HEK293T (cell line): ENCODE measurements around the gene KRT6A.

Source experiments
- ARNT ChIP-seq: fragments of 450-650 bp; IDR thresholded peaks from 2 replicates; pipeline ENCODE4 v1.6.1; 2017; ENCODE audit warnings: mild to moderate bottlenecking
- BHLHE40 ChIP-seq: fragments of 450-650 bp; IDR thresholded peaks from 2 replicates; pipeline ENCODE4 v1.6.1; 2016; ENCODE audit warnings: mild to moderate bottlenecking, moderate library complexity, borderline replicate concordance
- CTBP1 ChIP-seq: fragments of 450-650 bp; IDR thresholded peaks from 2 replicates; pipeline ENCODE4 v1.6.1; 2016; ENCODE audit warnings: borderline replicate concordance
- ELF4 ChIP-seq: fragments of 450-650 bp; IDR thresholded peaks from 2 replicates; pipeline ENCODE4 v1.6.1; 2017; ENCODE audit warnings: antibody characterized with exemption
- FOXA1 ChIP-seq: fragments of 450-650 bp; IDR thresholded peaks from 2 replicates; pipeline ENCODE4 v1.6.1; 2016; ENCODE audit warnings: mild to moderate bottlenecking
- FOXK2 ChIP-seq: fragments of 450-650 bp; IDR thresholded peaks from 2 replicates; pipeline ENCODE4 v1.6.1; 2016; ENCODE audit warnings: mild to moderate bottlenecking
- FOXM1 ChIP-seq: fragments of 450-650 bp; IDR thresholded peaks from 2 replicates; pipeline ENCODE4 v1.6.1; 2017; ENCODE audit warnings: mild to moderate bottlenecking, borderline replicate concordance
- SP1 ChIP-seq: fragments of 450-650 bp; IDR thresholded peaks from 2 replicates; pipeline ENCODE4 v1.6.1; 2017
- SUZ12 ChIP-seq: fragments of 450-650 bp; IDR thresholded peaks from 2 replicates; pipeline ENCODE4 v1.6.1; 2016; ENCODE audit warnings: mild to moderate bottlenecking
- ZNF384 ChIP-seq: fragments of 450-650 bp; IDR thresholded peaks from 2 replicates; pipeline ENCODE4 v1.6.1; 2016

- TF ChIP-seq SP1 (no peak), ARNT (no peak), ELF4 (no peak), FOXA1 (no peak), ZNF384 (no peak), FOXK2 (no peak), CTBP1 (no peak), FOXM1 (no peak), SUZ12 (no peak), BHLHE40 (no peak)
Measured at GRCh38 chr12:52528641-52529143, 35.6 kb upstream of the KRT6A start.
